GM19193 (cell line): ENCODE results near the gene PLBD2.

Experiments used
- POLR2A ChIP-seq: IDR thresholded peaks from 4 replicates; pipeline ENCODE4 v1.6.1; 2011; ENCODE audit not compliant: insufficient read depth, insufficient read length; ENCODE audit errors: extremely low read depth

PLBD2 gene

DNA sequence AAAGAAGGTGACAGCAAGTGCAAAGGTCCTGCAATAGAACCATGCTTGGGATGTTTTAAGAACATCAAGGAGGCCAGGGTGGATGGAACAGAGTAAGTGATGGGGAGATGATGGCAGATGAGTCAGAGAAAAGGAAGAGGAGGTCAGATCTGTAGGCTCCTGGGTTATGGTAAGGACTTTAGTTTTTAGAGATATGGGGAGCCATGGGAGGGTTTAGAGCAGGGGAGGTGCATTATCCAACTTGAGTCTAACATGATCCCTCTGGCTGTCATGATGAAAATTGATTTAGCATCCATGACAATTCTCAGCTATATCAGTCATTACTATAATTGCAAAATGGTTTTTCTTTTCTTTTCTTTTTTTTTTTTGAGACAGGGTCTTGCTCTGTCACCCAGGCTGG lies 7.3 kb upstream of the PLBD2 start:
- TF ChIP-seq POLR2A, result no peak

DNA sequence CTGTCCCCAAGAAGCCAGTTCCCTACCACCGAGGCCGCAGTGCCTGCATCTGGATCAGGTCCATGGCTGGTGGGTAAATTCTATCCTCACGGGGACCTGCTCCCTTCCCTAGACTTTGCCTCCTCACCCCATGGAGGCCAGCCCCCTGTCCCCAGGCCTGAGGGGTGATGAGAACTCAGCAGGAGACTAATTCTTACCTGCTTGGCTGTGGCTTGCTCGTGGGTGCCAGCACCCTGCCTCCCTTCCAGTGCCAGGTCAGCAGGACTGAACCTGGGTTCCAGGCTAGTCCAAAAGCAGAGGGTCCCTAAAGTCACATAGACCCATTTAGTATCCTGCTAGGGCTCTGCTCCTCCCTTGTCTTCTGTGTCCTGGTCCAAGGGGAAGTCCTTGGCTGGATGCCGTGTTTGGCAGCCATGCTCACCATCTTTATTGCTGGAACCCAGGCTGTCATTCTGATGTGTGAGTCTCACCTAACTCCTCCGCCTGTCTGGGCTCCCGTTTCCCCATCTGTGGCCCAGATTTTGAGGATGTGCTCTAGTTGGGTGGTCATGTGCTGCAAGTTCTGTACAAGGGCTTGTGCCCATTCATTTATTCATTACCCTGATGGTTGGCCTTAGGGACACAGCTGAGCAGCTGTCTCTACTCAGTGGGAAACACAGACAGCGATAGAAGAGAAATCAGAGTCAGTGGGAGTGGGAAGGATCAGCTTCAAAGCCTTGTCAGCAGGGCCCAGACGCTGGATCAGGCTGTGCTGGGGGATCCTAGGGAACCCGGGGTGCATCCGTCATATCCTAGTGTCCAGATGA lies 949 bp downstream of the PLBD2 start:
- TF ChIP-seq POLR2A, result no peak

- TF ChIP-seq POLR2A, result no peak
These were observed 1.8 kb downstream of the PLBD2 start for GRCh38 chr12:113359939-113360748.

- TF ChIP-seq POLR2A, result no peak
These were observed 3.4 kb downstream of the PLBD2 start for GRCh38 chr12:113361574-113362370.

DNA sequence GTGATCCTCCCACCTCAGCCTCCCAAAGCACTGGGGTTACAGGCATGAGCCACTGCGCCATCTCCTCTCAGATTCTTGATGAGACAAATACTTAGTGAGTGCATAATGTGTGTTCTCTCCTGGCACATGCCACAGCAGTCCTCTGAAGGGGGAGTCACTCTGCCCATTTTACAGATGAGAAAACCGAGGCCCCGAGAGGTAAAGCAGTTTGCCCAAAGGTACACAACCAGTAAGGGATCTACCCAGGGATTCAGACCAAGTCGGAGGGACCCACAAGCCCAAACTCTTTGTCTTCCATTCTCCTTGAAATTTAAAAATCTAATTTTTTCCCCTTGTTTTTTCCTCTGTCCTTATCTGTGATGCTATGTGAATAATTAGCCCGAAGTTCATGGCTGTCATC lies 6.3 kb downstream of the PLBD2 start:
- no peak for TF ChIP-seq POLR2A

- TF ChIP-seq POLR2A, result no peak
These were observed 7.4 kb downstream of the PLBD2 start for GRCh38 chr12:113365639-113366395.

DNA sequence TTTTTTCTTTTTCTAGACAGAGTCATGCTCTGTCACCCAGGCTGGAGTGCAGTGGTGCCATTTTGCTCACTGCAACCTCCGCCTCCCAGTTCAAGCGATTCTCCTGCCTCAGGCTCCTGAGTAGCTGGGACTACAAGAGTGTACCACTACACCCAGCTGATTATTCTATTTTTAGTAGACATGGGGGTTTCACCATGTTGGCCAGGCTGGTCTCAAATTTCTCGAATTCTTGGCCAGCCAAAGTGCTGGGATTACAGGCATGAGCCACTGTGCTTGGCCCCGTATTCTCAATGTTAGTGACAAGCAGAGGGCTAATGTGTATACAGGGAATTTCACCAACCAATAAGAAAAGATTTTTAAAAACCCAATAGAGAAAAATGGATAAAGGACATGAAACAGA lies 8.4 kb downstream of the PLBD2 start:
- TF ChIP-seq POLR2A, result no peak

DNA sequence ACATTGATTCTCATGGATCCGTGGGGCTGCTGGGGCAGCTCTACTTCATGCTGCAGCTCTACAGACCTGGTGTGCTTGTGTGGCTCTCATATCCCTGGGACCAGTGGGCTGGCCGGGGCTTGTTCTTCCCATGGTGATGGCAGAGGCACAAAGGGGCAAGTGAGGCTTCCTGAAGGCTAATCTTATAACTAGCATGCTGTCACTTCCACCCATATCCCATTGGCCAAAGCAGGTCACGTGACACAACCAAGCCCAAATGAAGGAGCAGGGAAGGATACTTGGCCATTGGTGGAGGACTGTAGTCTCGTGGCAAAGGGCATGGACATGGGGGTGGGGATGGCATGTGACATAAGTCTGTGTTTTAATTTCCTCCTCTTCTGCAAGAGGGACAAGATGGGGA lies 9.9 kb downstream of the PLBD2 start:
- no peak for TF ChIP-seq POLR2A

DNA sequence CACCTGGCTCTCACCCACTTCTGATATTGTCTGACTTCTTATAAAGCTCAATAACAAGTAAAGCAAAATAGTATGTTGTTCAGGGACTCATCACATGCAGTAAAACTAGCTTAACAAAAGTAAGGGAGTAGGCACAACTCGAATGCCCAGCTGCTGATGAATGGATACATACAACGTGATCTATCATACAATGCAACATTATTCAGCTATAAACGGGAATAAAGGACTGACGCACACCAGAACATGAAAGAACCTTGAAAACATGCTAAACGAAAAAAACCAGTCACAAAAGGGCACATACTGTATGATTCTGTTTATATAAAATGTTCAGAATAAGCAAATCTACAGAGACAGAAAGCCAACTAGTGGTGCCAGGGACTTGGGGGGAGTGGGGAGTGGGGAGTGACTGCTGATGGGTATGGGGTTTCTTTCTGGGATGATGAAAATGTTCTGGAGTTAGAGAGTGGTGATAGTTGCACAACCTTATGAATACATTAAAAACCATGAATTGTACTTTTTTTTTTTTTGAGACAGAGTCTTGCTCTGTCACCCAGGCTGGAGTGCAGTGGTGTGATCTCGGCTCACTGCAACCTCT lies 11.1 kb downstream of the PLBD2 start:
- TF ChIP-seq POLR2A, result no peak

DNA sequence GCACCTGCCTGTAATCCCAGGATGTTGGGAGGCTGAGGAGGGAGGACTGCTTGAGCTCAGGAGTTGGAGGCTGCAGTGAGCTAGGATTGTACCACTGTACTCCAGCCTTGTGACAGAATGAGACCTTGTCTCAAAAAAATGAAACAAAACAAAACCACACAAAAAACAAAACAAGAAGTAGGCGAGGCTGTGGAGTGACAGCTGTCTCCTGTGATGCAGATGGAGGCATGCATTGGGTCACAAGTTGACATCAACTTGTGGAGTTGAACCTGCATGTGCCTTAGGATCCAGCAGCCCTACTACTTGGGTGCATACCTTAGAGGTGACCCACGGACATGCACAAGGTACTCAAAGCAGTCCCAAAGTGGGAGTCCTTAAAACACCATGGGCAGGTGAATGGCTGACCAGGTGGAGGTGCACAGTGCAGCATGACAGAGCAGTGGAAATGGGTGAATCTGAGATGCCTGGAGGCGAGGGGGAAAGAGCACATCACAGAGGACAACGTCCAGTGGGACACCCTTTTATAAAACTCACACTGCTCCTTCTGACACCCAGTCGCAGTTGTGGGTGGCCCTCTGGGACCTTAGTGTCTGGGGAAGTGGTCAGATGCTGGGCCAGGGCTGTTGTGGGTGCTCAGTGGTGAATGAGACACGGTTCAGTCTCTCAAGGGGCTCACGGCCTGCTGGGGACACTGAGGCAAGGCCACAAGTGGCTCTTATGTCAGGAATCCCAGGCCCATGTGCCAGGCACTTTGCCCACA lies 12.7 kb downstream of the PLBD2 start:
- TF ChIP-seq POLR2A, result no peak

DNA sequence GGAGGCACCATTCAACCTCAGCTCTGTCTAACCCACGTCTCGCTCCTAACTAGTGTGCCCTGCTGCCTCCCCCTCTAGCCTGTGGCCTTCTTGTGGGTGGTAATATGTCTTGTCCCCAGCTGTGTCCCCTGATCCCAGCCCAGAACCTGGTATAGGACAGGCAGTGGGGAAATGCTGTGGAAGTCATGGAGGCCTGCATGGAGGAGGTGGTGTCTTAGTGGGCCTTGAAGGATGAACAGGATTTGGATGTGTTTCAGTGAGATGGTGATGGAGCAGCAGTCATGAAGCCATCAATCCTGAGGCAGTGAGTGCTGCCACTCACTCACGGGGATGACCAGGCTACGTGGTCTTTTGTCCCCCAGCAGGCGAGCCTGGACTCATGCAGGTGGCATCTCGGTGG lies 13.4 kb downstream of the PLBD2 start:
- no peak for TF ChIP-seq POLR2A

DNA sequence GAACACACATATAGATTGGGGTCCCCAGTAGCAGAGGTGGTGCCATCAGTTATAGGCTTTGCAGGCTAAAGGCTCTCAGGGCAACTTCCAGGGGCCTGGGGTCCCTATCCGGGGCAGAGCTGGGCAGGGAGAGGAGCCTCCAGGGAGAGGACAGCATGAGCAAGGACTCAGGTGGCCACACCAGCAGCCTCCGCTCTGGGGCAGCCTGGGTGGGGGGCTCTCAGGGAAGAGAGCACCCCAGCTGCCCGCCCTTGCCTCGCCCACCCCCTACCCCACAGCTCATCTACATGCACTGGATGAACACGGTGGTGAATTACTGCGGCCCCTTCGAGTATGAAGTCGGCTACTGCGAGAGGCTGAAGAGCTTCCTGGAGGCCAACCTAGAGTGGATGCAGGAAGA lies 14.0 kb downstream of the PLBD2 start:
- no peak for TF ChIP-seq POLR2A

DNA sequence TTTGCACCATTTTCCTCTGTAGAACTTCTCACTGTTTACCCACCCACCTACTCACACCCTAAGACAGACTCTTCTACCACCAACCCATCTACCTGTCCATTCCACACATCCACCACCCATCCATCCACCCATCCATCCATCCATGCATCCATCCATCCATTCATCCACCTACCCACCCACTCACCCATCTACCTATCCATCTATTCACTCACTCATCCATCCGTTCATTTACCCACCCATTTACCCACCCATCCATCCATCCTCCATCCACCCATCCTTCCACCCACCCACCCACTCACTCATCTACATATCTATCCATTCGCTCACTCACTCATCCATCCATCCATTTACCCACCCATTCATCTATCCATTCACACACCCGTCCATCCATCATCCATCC lies 15.1 kb downstream of the PLBD2 start:
- TF ChIP-seq POLR2A, result no peak
